H1 (cell line): ENCODE measurements around the gene RAB34. TPM values are rescaled to one million over a fixed set of nuclear protein-coding genes. Genes with fewer than 3 reads are reported as not detected.

Experiments used
- CTCF ChIA-PET: fragments of 300-600 bp; sonication (Branson Sonifier 250); formaldehyde crosslinking; loops from one replicate; lab custom pipeline; 2021; ENCODE audit not compliant: partially characterized antibody; lab: Charles Lee
- POLR2A ChIA-PET: fragments of 300-600 bp; sonication (Branson Sonifier 250); formaldehyde crosslinking; loops from one replicate; lab custom pipeline; 2021; ENCODE audit warnings: inconsistent platforms; ENCODE audit not compliant: partially characterized antibody; lab: Charles Lee
- DNase-seq, 2 experiments: peaks; one replicate each; pipeline versions ENCODE4 v3.0.0 to v3.0.0-alpha.2; 2010 to 2022; ENCODE audit warnings: low spot score in 2 of 2, low read depth in 1 of 2, mixed read lengths in 1 of 2
- FAIRE-seq: peaks from 2 replicates; lab custom pipeline; 2011; peaks lifted over from hg19 to GRCh38; lab: Jason Lieb, UNC
- H2AFZ ChIP-seq: 2 replicates; pipeline ENCODE4 v1.8.1; 2012; ENCODE audit warnings: low read length, inconsistent platforms
- H2AK5ac ChIP-seq: 2 replicates; pipeline ENCODE4 v1.6.1; 2013; ENCODE audit warnings: low read depth, low read length
- H2BK120ac ChIP-seq: replicated peaks from 2 replicates; pipeline ENCODE3; 2013; ENCODE audit warnings: low read depth, low read length, inconsistent platforms
- H2BK12ac ChIP-seq: 2 replicates; pipeline ENCODE4 v1.6.1; 2013; ENCODE audit warnings: low read depth, low read length
- H2BK15ac ChIP-seq: 2 replicates; pipeline ENCODE4 v1.6.1; 2013; ENCODE audit warnings: low read length
- H2BK20ac ChIP-seq: 2 replicates; pipeline ENCODE4 v1.6.1; 2013; ENCODE audit warnings: low read length
- H2BK5ac ChIP-seq: 2 replicates; pipeline ENCODE4 v1.6.1; 2013; ENCODE audit warnings: low read depth, low read length
- H3K14ac ChIP-seq: 2 replicates; pipeline ENCODE4 v1.6.1; 2013; ENCODE audit warnings: inconsistent platforms; ENCODE audit not compliant: insufficient read length
- H3K18ac ChIP-seq: 2 replicates; pipeline ENCODE4 v1.6.1; 2013; ENCODE audit warnings: low read length; ENCODE audit errors: extremely low read depth
- H3K23ac ChIP-seq: 2 replicates; pipeline ENCODE4 v1.6.1; 2013; ENCODE audit warnings: inconsistent platforms; ENCODE audit not compliant: insufficient read length
- H3K23me2 ChIP-seq: 2 replicates; pipeline ENCODE4 v1.6.1; 2013; ENCODE audit warnings: low read depth, low read length
- H3K27ac ChIP-seq: 2 replicates; pipeline ENCODE4 v1.6.1; 2011; ENCODE audit warnings: low read depth, low read length, inconsistent platforms
- H3K27me3 ChIP-seq, 4 experiments: replicated peaks in 1 of 4; 1 replicate in 1 of 4; 2 replicates in 3 of 4; pipeline versions ENCODE4 v1.6.1 to v1.8.1; 2011 to 2013; ENCODE audit warnings: low read length in 3 of 4, mild to moderate bottlenecking in 3 of 4, inconsistent platforms in 2 of 4, mixed read lengths in 2 of 4, moderate library complexity in 1 of 4; ENCODE audit not compliant: control insufficient read depth in 3 of 4, insufficient read depth in 3 of 4; ENCODE audit errors: extremely low read depth in 1 of 4
- H3K36me3 ChIP-seq, 4 experiments: 2 replicates each; pipeline versions ENCODE4 v1.6.1 to v1.8.1; 2011 to 2013; ENCODE audit warnings: mild to moderate bottlenecking in 4 of 4, low read length in 3 of 4, moderate library complexity in 2 of 4, control low read depth in 1 of 4, inconsistent platforms in 1 of 4; ENCODE audit not compliant: insufficient read depth in 4 of 4, control insufficient read depth in 2 of 4
- H3K4ac ChIP-seq: replicated peaks from 2 replicates; pipeline ENCODE3; 2013; ENCODE audit warnings: low read length, low read depth, mixed read lengths, inconsistent platforms; ENCODE audit not compliant: insufficient read length
- H3K4me1 ChIP-seq, 4 experiments: replicated peaks in 1 of 4; 1 replicate in 1 of 4; 2 replicates in 3 of 4; pipeline versions ENCODE4 v1.6.1 to v1.8.1; 2011 to 2013; ENCODE audit warnings: low read length in 3 of 4, inconsistent platforms in 2 of 4, mixed read lengths in 1 of 4; ENCODE audit not compliant: insufficient read depth in 4 of 4, control insufficient read depth in 3 of 4
- H3K4me2 ChIP-seq, 2 experiments: 2 replicates each; pipeline versions ENCODE4 v1.6.1 to v1.8.1; 2011 to 2013; ENCODE audit warnings: low read depth in 2 of 2, low read length in 2 of 2, control low read depth in 1 of 2, inconsistent platforms in 1 of 2, mild to moderate bottlenecking in 1 of 2; ENCODE audit not compliant: insufficient read depth in 1 of 2
- H3K4me3 ChIP-seq, 4 experiments: fragments of 200-600, 300-600 bp in 1 of 4; sonication (generic), shearing (Covaris generic), sonication (Bioruptor Twin) in 1 of 4; 2 replicates each; pipeline versions ENCODE4 v1.5.1 to v1.8.1; 2011 to 2016; ENCODE audit warnings: low read length in 4 of 4, low read depth in 3 of 4, control low read depth in 2 of 4, inconsistent platforms in 2 of 4, mild to moderate bottlenecking in 2 of 4, mixed read lengths in 1 of 4, moderate library complexity in 1 of 4; ENCODE audit not compliant: insufficient read depth in 2 of 4; ENCODE audit errors: extremely low read depth in 1 of 4
- H3K56ac ChIP-seq: replicated peaks from 2 replicates; pipeline ENCODE3; 2013; ENCODE audit warnings: low read depth, mild to moderate bottlenecking, mixed read lengths, low read length, inconsistent platforms; ENCODE audit not compliant: insufficient read length
- H3K79me1 ChIP-seq: 2 replicates; pipeline ENCODE4 v1.6.1; 2013; ENCODE audit warnings: low read depth, low read length, control low read depth
- H3K79me2 ChIP-seq, 2 experiments: 2 replicates each; pipeline versions ENCODE4 v1.6.1 to v1.8.1; 2012 to 2013; ENCODE audit warnings: low read length in 2 of 2, mild to moderate bottlenecking in 2 of 2, inconsistent platforms in 1 of 2; ENCODE audit not compliant: insufficient read depth in 2 of 2, control insufficient read depth in 1 of 2
- H3K9ac ChIP-seq, 4 experiments: replicated peaks in 1 of 4; 1 replicate in 1 of 4; 2 replicates in 3 of 4; pipeline versions ENCODE4 v1.6.1 to v1.8.1; 2011 to 2013; ENCODE audit warnings: low read depth in 3 of 4, low read length in 3 of 4, control low read depth in 2 of 4, mild to moderate bottlenecking in 2 of 4, moderate library complexity in 2 of 4, inconsistent platforms in 1 of 4; ENCODE audit errors: extremely low read depth in 1 of 4
- H3K9me3 ChIP-seq, 2 experiments: 2 replicates each; pipeline versions ENCODE4 v1.6.1 to v1.8.1; 2012 to 2013; ENCODE audit warnings: mild to moderate bottlenecking in 2 of 2, moderate library complexity in 2 of 2, control low read depth in 1 of 2, inconsistent platforms in 1 of 2, low read depth in 1 of 2, low read length in 1 of 2, mixed read lengths in 1 of 2; ENCODE audit not compliant: insufficient read depth in 2 of 2
- H4K20me1 ChIP-seq, 2 experiments: replicated peaks in 1 of 2; 2 replicates each; pipeline versions ENCODE3 to v1.8.1; 2011 to 2013; ENCODE audit warnings: inconsistent platforms in 2 of 2, low read length in 2 of 2, mild to moderate bottlenecking in 1 of 2; ENCODE audit not compliant: insufficient read depth in 2 of 2, control insufficient read depth in 1 of 2
- H4K5ac ChIP-seq: 2 replicates; pipeline ENCODE4 v1.6.1; 2013; ENCODE audit warnings: low read length, low read depth, mixed read lengths, inconsistent platforms; ENCODE audit not compliant: insufficient read length
- H4K8ac ChIP-seq: 2 replicates; pipeline ENCODE4 v1.8.0; 2013; ENCODE audit warnings: mild to moderate bottlenecking, moderate library complexity, low read length, inconsistent platforms; ENCODE audit not compliant: insufficient read depth; ENCODE audit errors: extremely low read depth
- H4K91ac ChIP-seq: replicated peaks from 2 replicates; pipeline ENCODE3; 2013; ENCODE audit warnings: low read length, mixed read lengths, inconsistent platforms; ENCODE audit not compliant: insufficient read length
- CBX5 ChIP-seq: fragments of 300-800, 300-1000 bp; sonication (generic); IDR thresholded peaks from 2 replicates; pipeline ENCODE4 v1.7.1; 2016; ENCODE audit warnings: antibody characterized with exemption, low read length, low read depth
- CEBPB ChIP-seq: IDR thresholded peaks from 2 replicates; pipeline ENCODE4 v1.6.1; 2012; ENCODE audit warnings: low read depth, low read length
- EZH2 ChIP-seq: fragments of 200-600 bp; sonication (generic); IDR thresholded peaks from 2 replicates; pipeline ENCODE4 v1.7.1; 2012; ENCODE audit warnings: low read depth, mild to moderate bottlenecking, moderate library complexity, low read length, inconsistent platforms; ENCODE audit not compliant: severe bottlenecking
- HDAC6 ChIP-seq: IDR thresholded peaks from one replicate; pipeline ENCODE4 v1.7.1; 2012; ENCODE audit warnings: low read depth, mild to moderate bottlenecking, inconsistent platforms, low read length, moderate library complexity
- PHF8 ChIP-seq: fragments of 200-600 bp; sonication (generic); conservative IDR thresholded peaks from 2 replicates; pipeline ENCODE4 v1.7.1; 2012; ENCODE audit warnings: low read depth, mild to moderate bottlenecking, inconsistent platforms, low read length, moderate library complexity
- SUZ12 ChIP-seq: fragments of 200-600 bp; sonication (generic); IDR thresholded peaks from 2 replicates; pipeline ENCODE4 v1.6.1; 2012; ENCODE audit warnings: mild to moderate bottlenecking, inconsistent platforms, low read length, moderate library complexity, mixed read lengths
- WGBS, 2 experiments: shearing (Covaris generic) in 1 of 2; methylation state at CpG; one replicate each; pipeline versions ENCODE4 v1.1.6 to v1.1.7; 2013 to 2015; ENCODE audit warnings: low lambda C conversion rate in 2 of 2, mixed read lengths in 2 of 2, inconsistent platforms in 1 of 2, low coverage in 1 of 2, missing lambda C conversion rate in 1 of 2; ENCODE audit not compliant: insufficient replicate concordance in 2 of 2, insufficient coverage in 1 of 2, insufficient read length in 1 of 2; ENCODE audit errors: extremely low coverage in 1 of 2, missing lambda C conversion rate in 1 of 2; 5-methylcytosine and 5-hydroxymethylcytosine counted together
- polyA plus RNA-seq, 7 experiments: library from polyadenylated mRNA; depleted of rRNA in 3 of 7; stranded (reverse) in 5 of 7; unstranded in 2 of 7; fragments of >200 nt in 5 of 7; fragments of 200-250 nt in 2 of 7; gene quantifications; 1 replicate in 5 of 7; 2 replicates in 1 of 7; 4 replicates in 1 of 7; pipeline versions ENCODE4 v1.2.1 to v1.2.3, GENCODE V29; 2011 to 2013; ENCODE audit warnings: missing spikeins in 2 of 7, mixed read lengths in 2 of 7
- total RNA-seq: library from RNA; stranded (reverse); fragmentation: NEBNext Ultra II Directional; extraction: Animal tissue kit (Norgen Biotek cat#: 25700); gene quantifications from 2 replicates; pipeline ENCODE4 v1.2.1, GENCODE V29; 2021

The RAB34 gene
- total and polyA plus RNA-seq, 2 of the 8 experiments (the other 6 are each of a cell fraction or from before 2014, with no cell fraction given), result 237 to 305 TPM

DNA sequence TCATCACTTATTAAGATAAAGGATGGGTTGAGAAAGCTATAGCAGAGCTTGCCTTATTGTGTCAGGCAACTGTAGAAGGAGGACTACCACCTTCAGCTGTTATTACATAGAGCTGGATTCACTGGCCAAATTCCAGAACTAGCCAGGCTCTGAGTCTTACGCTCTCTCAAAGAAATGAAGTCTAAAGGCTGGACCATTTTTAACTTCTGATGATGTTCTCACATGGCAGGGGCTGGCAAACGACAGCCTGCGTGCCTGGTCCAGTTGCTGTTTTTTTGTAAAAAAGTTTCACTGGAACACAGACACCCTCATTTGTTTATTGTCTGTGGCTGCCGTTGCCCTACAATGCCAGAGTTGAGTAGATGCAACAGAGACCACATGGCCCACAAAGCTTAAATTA lies 47.4 kb upstream of the RAB34 start:
- H3K4me1 ChIP-seq, result peaks cover 9 to 25% (median 17%) of the 10 kb centered on the region in 4 experiments; a peak in 6 of 7 replicates
- no peak overlapping the region for H4K5ac ChIP-seq
- FAIRE-seq (no peak), DNase-seq (no peak)
- H3K18ac ChIP-seq, result no peak overlapping the region
- no peak overlapping the region for H3K4me3 ChIP-seq
- no peak overlapping the region for H4K8ac ChIP-seq
- no peak overlapping the region for H3K14ac ChIP-seq
- H3K4ac ChIP-seq, result no peak overlapping the region
- H3K9ac ChIP-seq, result no peak overlapping the region
- H2BK5ac ChIP-seq, result peak overlapping the region; percentile 18; the same call in 1 of the 2 replicates
- no peak overlapping the region for H4K91ac ChIP-seq
- POLR2A ChIA-PET, result interaction anchor here (1.1 to 11.4 kb wide), 5 partner anchors 9 to 45 kb away, joined by 3 to 240 read pairs (median 5); partner anchors contain the start of genes RPL23A and TRAF4
- no peaks in the 10 kb centered on the region for H3K9me3 ChIP-seq
- no peak overlapping the region for H2BK15ac ChIP-seq
- no peak overlapping the region for H3K23ac ChIP-seq
- H2AK5ac ChIP-seq, result no peak overlapping the region
- peaks cover 0 to 2% of the 10 kb centered on the region in 2 experiments for H4K20me1 ChIP-seq
- H2AFZ ChIP-seq, result no peak overlapping the region
- no peak overlapping the region for H3K4me2 ChIP-seq
- CTCF ChIA-PET, result interaction anchor here (0.5 to 7.3 kb wide), 29 partner anchors 9 to 1345 kb away, joined by 3 to 134 read pairs (median 13); partner anchors contain the start of genes DHRS13, FAM222B, FLOT2 and NEK8
- H2BK20ac ChIP-seq, result no peak overlapping the region
- H3K36me3 ChIP-seq, result peaks cover 0 to 17% (median 11%) of the 10 kb centered on the region in 4 experiments; a peak in 5 of 8 replicates
- no peak overlapping the region for H3K27ac ChIP-seq
- no peak overlapping the region for H3K56ac ChIP-seq
- TF ChIP-seq CEBPB, result no peak
- TF ChIP-seq CBX5, result no peak
- no peak for TF ChIP-seq EZH2
- no peak for TF ChIP-seq SUZ12
- no peak for TF ChIP-seq HDAC6
- TF ChIP-seq PHF8, result no peak
- 96% methylated on average over 4 of the region's 4 CpGs; no CpG with 5 or more reads in 1 of the 2 experiments for WGBS, 2 experiments
- H3K79me1 ChIP-seq, result peaks cover 2% of the 10 kb centered on the region; the same call in 1 of the 2 replicates
- no peak overlapping the region for H2BK120ac ChIP-seq
- no peak overlapping the region for H2BK12ac ChIP-seq
- H3K27me3 ChIP-seq, result no peaks in the 10 kb centered on the region
- peaks cover 4% of the 10 kb centered on the region; the same call in 1 of the 2 replicates for H3K23me2 ChIP-seq
- H3K79me2 ChIP-seq, result peaks cover 0 to 14% of the 10 kb centered on the region in 2 experiments; a peak in 2 of 4 replicates
